Activated T-cell treated with anti-CD3 and anti-CD28 coated beads for 48 hours (primary cell): Measurements from ENCODE around the gene RAPH1.
"Not testable (repeated sequence)": the region's sequence is repeated elsewhere in the genome, so short reads cannot be mapped to it uniquely, and the experiment has no call there.

Source experiments
- DNase-seq: peaks from one replicate; pipeline ENCODE4 v3.0.0-alpha.2; 2020; ENCODE audit warnings: low read depth

RAPH1 gene

GRCh38 chr2:203429643-203430042 is 105.5 kb downstream of the RAPH1 start:
- not testable (repeated sequence) for DNase-seq

DNA sequence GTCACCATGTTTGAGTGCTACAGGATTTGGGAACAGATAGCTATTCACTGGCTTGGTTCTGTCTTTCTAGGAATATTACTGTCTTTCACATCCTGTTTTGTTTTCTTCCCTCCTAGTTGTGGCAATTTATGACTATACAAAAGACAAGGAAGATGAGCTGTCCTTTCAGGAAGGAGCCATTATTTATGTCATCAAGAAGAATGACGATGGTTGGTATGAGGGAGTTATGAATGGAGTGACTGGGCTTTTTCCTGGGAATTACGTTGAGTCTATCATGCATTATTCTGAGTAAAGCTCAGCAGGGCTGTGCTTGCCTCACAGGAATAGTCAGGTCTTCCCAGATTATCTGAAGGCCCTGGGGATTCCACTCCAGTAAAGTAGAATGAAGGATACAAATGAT is 108.0 kb downstream of the RAPH1 start:
- DNase-seq = no peak

GRCh38 chr2:203418271-203418670 is 116.8 kb downstream of the RAPH1 start:
- no peak for DNase-seq

GRCh38 chr2:203413796-203414195 is 121.3 kb downstream of the RAPH1 start:
- DNase-seq = no peak

- DNase-seq = no peak
Observed at GRCh38 chr2:203412546-203413331, 122.4 kb downstream of the RAPH1 start.

GRCh38 chr2:203407496-203407895 is 127.6 kb downstream of the RAPH1 start:
- no peak for DNase-seq

DNA sequence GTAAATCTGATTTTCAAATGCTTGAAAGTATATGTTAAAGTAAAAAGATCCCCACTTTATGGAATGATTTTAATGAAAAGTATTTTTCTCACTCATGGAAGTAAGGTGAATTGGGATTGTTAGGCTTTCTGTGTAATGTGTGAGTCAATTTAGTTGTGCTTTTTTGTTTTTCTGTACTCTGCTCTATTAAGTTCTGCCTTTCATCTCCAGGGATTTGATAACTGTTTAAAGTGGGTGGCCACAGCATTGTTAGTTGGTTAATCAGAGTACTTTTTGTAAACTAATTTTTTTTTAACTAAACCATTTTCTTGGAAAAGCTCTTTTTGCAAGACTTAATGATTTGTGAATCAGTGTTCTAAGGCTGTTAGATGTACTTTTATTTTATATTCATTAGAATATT is 130.1 kb downstream of the RAPH1 start:
- DNase-seq = no peak

GRCh38 chr2:203400805-203401585 is 134.1 kb downstream of the RAPH1 start:
- no peak for DNase-seq

DNA sequence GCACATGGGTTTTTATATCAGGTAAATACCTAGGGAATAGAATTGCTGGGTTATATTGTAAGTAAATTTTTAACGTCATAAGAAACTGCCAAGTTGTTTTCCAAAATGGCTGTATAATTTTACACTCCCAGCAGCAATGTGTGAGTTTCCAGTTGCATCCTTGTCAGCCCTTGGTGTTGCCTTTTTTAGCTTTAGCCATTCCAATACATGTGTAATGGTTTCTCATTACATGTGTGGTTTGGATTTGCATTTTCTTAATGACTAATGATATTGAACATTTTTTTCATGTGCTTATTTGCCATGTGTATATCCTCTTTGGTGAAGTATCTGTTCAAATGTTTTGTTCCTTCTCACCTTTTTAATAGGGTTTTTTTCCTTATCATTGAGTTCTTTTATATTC is 136.1 kb downstream of the RAPH1 start:
- no peak for DNase-seq

- DNase-seq = no peak
Observed at GRCh38 chr2:203396667-203397066, 138.4 kb downstream of the RAPH1 start.

DNA sequence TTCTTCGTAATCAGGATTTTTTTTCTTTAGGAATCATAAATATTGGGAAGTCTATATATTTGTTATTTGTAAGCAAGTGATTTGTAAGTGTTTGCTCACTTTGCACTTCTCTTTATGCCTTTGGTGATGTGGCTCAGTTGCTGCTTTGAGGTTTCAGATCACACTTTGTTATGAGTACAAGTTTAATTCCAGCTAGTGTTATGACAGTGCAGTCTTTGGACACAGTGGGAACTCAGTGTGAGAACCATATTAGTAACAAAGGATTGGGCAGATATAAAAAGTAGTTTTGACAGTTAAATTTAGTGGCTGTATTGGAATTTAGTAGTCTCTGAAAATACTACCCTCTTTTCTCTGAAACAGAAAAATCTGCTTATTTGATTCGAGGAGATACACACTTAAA is 139.2 kb downstream of the RAPH1 start:
- DNase-seq = no peak

GRCh38 chr2:203394519-203395227 is 140.4 kb downstream of the RAPH1 start:
- DNase-seq = no peak

DNA sequence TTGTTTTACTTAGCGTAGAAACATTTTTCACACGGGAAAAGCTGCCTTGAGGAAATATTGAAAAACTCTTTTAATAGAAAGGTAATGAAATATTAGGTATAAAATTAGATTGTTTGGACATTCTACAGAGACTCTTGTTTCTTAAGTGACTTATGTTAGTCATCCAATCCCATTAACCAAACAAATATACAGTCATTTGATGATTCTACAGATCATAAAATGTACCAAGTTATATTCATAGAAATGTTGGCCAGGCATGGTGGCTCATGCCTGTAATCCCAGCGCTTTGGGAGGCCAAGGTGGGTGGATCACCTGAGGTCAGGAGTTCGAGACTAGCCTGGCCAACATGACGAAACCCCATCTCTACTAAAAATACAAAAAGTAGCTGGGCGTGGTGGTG is 146.9 kb downstream of the RAPH1 start:
- not testable (repeated sequence) for DNase-seq

DNA sequence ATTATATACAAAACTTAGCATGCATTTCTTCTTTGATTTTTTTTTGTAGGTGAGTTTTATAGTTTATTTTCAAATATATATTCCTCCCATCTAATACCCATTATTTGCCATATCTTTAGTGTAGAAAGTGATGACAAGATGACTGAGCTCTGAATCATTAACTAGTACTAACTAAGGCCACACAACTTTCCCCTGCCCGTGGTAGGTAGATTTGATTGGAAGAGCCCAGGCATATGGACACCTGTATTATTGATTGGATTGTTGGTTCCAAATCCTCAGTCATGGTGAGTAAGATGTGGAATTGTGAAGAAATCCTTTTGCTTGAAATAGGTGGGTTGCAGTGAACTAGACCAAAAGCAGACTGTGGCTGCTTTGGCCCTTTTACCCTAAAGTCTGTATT is 152.1 kb downstream of the RAPH1 start:
- DNase-seq = no peak

GRCh38 chr2:203379156-203379555 is 155.9 kb downstream of the RAPH1 start:
- DNase-seq = no peak

GRCh38 chr2:203376173-203376572 is 158.9 kb downstream of the RAPH1 start:
- no peak for DNase-seq

DNA sequence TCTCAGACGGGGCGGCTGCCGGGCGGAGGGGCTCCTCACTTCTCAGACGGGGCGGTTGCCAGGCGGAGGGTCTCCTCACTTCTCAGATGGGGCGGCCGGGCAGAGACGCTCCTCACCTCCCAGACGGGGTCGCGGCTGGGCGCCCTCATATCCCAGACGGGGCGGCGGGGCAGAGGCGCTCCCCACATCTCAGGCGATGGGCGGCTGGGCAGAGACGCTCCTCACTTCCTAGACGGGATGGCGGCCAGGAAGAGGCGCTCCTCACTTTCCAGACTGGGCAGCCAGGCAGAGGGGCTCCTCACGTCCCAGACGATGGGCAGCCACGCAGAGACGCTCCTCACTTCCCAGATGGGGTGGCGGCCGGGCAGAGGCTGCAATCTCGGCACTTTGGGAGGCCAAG is 162.4 kb downstream of the RAPH1 start:
- DNase-seq = not testable (repeated sequence)

DNA sequence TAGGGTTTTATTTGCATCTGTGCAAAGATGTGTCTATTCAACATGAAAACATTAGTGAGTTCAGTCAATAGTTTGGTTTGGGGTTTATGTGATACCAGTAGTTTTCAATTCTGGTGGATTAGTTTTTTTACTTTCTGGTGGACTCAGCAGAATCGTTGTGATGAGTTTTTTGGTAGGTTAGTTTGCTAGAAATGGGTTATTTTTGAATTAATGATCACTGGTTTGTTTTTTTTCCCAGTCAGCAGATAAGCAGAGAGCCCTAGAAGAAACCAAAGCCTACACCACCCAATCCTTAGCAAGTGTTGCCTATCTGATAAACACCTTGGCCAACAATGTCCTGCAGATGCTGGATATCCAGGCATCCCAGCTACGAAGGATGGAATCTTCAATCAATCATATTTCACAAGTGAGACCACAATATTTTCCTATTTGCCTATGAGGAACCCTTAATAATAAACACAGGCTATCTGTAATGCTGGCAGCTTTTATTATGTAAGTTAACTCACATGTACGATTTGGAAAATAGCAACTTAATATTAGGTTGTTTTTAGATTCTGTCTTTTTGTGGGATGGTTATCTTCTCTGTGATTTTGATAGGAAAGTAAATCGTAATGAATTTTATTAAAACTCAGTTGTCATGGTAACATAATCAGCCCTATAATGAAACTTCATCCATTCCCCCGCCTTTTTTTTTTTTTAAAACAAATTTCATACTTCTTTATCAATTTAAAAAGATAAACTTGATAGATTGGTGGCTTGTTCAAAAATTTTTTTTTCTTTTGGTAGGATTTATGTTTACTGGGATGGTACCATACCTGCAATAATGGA is 168.2 kb downstream of the RAPH1 start:
- no peak for DNase-seq

GRCh38 chr2:203361922-203362321 is 173.2 kb downstream of the RAPH1 start:
- DNase-seq = no peak

DNA sequence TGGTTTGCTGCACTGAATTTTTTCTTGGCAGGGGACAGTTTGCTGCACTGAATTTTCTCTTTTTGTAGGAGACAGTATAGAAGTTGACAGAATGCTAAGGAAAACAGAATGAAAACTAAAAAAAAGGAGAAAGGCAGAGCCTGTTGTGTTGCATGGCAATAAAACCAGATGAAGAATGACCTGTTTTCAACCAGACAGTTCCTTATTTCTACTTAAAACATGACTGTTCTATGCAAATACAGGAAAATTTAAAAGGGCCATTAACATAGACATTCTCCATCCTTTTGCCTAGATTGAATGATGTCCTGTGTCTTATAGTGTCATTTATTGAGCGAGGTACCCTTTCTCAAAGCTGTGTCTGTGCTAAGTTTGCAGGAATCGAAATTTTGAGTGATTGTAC is 173.6 kb downstream of the RAPH1 start:
- no peak for DNase-seq

- no peak for DNase-seq
Observed at GRCh38 chr2:203360833-203361430, 174.2 kb downstream of the RAPH1 start.

DNA sequence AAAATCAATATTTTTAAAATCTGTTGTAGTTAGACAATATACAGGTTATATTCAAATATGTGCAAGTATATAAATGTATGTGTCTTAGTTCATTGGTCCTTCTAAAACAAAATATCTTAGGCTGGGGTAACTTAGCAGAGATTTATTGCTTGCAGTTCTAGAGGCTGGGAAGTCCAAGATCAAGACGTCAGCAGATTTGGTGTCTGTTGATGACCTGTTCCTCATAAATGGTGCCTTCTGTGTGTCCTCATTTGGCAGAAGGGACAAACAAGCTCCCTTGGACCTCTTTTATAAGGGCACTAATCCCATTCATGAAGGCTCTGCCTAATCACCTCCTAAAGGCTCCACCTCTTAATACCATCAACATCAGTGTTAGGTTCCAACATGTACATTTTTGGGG is 175.7 kb downstream of the RAPH1 start:
- DNase-seq = no peak
